ENCODE data around the gene PTGDS. TPM values are rescaled to one million over a fixed set of nuclear protein-coding genes. Genes with fewer than 3 reads are reported as not detected.

Gene PTGDS
- total RNA-seq, 1 experiment from 2014 or later = 2.2 TPM

- TF ChIP-seq PREB (CRISPR knock-in tag; IDR thresholded peaks at IDR 0.05; ENCODE audit: borderline replicate concordance) (no peak), CTCF (IDR thresholded peaks at IDR 0.05) (no peak), CBFB (CRISPR knock-in tag; IDR thresholded peaks at IDR 0.05; ENCODE audit: low read depth) (no peak), FOXP1 (CRISPR knock-in tag; IDR thresholded peaks at IDR 0.05; ENCODE audit: borderline replicate concordance) (peak; percentile 85), ATF3 (CRISPR knock-in tag; conservative IDR thresholded peaks at IDR 0.05) (no peak), ATF2 (CRISPR knock-in tag; IDR thresholded peaks at IDR 0.05; ENCODE audit: borderline replicate concordance, low read depth) (peak; percentile 20; the same call in 1 of the 2 replicates), CREM (CRISPR knock-in tag; IDR thresholded peaks at IDR 0.05) (no peak), ZNF138 (CRISPR knock-in tag; conservative IDR thresholded peaks at IDR 0.05) (no peak), GABPB1 (CRISPR knock-in tag; IDR thresholded peaks at IDR 0.05) (no peak), NFATC4 (CRISPR knock-in tag; IDR thresholded peaks at IDR 0.05) (no peak)
Measured at GRCh38 chr9:136991993-136992818, 14.9 kb downstream of the PTGDS start, which contains the start of gene PAXX (continued).

GRCh38 chr9:136992819-136993369 lies 15.6 kb downstream of the PTGDS start:
- Mint-ChIP-seq H3K27me3 (ENCODE audit: low read depth) (peaks cover 28% of the 10 kb centered on the region), H3K4me3 (peak overlapping the region; percentile 72), H3K9me3 (peaks cover 9% of the 10 kb centered on the region), H3K27ac (no peak overlapping the region), H3K36me3 (no peaks in the 10 kb centered on the region), H3K4me1 (peaks cover 4% of the 10 kb centered on the region; the same call in 1 of the 2 replicates)
- TF ChIP-seq JUN (CRISPR knock-in tag; IDR thresholded peaks at IDR 0.05) = no peak
- TF ChIP-seq MAX (CRISPR knock-in tag; IDR thresholded peaks at IDR 0.05) = peak; percentile 3; the same call in 1 of the 2 replicates
- TF ChIP-seq ZSCAN18 (CRISPR knock-in tag; IDR thresholded peaks at IDR 0.05) = no peak
- peak; percentile 45; the same call in 1 of the 2 replicates for TF ChIP-seq ZNF263 (CRISPR knock-in tag; IDR thresholded peaks at IDR 0.05; ENCODE audit: low read depth)
- ChIA-PET CTCF (interaction anchor here (1.1 to 4.8 kb wide), 18 partner anchors 7 to 244 kb away, joined by 3 to 34 read pairs (median 8); partner anchors contain the start of genes AJM1, LCNL1, NPDC1 and SAPCD2), POLR2A (interaction anchor here (0.6 to 1.6 kb wide), 3 partner anchors 8 to 27 kb away, joined by 4 to 6 read pairs (median 4); no protein-coding TSS in a partner anchor)
- no peak for ATAC-seq
- no peak for DNase-seq (ENCODE audit: low spot score)
